Measurements from ENCODE around the gene PDE4D.

PDE4D gene

DNA sequence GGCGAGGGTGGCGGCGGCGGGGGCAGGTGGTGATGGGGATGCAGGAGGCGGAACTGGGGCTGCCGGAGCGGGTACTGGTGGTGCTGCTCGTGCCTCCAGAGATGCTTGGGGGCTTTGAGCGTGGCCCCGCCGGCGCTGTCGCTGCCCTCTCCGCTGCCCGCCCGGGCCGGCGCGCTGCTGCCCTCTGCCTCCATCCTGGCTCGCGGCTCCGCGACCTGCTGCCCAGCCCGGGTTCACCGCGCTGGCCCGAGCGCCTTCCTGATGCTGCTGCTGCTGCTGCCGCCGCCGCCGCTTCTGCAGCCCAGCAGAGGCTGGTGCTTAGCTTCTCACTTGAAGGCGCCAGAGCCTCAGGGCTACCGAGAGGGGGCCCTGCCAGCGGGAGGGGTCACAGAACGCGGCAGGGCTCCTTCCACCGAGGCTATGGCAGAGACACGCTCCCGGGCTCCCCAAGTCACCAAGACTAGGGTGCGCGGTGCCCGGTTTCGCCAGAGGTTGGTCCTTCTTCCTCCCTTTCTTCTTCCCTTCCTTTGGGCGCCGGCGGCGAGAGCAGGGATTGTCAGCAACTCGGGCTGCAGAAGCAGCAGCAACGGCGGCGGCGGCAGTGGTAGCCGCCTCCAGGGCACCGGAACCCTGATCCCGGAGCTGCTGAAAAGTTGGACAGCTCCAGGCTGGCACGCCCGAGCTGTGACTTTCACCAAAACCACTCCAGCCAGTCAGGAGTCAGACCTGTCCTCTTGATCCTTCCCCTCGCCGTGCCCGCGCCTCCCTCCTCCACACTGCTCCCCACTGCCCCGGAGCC lies at the start of gene PDE4D:
Gene PDE4D (minus strand): TSS at position 298 of the 799 bp plus-strand sequence.
- FAIRE-seq: no peak

DNA sequence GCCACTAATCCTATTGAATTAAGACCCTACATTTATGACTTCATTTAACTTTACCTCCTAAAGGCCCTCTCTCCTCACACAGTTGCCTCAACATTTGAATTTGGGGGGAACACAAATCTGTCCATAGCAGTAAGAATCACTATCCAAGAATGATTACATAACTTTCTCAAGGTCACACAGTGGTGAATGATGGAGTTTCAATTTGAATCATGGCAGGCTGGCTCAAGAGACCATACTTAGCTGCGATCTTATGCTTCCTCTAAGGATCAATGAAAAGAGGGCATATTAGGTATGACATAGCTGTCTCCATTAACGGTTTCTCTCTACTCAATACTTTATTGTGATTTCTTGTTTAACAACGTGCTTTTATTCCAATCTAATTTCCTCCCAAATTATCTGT lies 44.1 kb upstream of the PDE4D start:
- no peak for FAIRE-seq

DNA sequence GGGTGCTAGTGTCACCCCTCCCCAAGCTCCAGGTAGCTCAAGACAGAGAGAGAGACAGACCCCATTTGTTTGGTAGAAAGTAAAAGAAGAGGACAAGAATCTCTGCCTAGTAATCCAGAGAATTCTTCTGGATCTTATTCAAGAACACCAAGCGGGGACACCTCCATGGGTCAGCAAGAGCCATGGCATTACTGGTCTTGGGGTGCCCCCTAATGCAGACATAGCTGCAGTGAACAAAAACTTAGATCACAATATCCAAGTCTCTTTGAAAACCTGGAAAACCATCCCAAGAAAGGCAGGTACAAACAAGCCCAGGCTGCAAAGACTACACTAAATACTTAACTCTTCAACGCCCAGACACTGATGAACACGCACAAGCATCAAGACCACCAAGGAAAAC lies 29.9 kb upstream of the PDE4D start:
- FAIRE-seq: no peak

DNA sequence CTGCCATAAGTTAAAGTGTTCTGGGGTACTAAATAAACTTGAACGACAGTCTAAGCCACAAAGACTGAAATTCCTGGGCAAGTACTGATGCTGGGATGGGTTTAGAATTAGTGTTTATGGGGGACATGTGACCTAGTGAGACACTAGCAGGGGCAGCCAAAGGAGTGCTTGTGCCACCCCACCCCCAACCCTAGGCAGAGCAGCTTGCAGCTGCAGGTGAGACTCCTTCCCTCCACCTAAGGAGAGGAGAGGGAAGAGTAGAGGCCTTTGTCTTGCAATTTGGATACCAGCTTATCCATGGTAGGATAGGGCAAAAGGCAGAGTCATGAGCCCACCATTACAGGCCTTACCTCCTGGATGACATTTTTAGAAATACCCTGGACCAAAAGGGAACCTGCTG lies 28.7 kb upstream of the PDE4D start:
- no peak for FAIRE-seq

DNA sequence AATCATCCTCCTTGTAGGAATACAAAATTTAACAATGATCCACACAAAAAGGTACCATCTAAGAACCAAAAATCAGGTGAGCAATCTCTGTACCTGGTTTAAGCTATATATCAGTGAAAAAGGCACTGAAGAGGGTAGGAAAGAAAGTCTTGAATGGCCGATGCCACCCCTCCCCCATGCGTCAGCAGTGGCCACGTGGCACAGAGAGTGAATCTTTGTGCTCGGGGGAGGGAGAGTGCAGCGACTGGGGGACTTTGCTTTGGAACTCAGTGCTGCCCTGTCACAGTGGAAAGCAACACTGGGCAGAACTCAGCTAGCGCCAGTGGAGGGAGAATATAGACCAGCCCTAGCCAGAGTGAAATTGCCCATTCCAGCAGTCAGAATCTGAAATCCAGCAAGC lies 28.3 kb upstream of the PDE4D start:
- no peak for FAIRE-seq

DNA sequence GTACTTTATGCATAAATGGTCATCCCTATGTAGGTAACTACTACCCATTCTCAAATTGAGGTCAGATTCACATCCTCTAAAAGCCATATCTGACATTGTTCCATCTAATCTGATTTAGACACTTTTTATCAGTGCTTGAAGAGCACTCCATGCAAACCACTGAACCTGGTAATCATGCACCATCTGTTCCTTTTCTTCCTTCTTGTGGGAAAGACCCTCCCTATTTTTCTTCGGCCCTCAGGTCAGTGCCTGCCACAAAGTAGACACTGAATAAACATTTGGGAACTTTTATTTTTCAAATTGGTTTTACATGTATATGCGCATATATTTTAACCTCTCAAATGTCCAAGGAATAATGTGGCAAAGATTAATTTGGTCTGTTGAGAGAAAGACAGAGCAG lies 26.0 kb upstream of the PDE4D start:
- FAIRE-seq: no peak

DNA sequence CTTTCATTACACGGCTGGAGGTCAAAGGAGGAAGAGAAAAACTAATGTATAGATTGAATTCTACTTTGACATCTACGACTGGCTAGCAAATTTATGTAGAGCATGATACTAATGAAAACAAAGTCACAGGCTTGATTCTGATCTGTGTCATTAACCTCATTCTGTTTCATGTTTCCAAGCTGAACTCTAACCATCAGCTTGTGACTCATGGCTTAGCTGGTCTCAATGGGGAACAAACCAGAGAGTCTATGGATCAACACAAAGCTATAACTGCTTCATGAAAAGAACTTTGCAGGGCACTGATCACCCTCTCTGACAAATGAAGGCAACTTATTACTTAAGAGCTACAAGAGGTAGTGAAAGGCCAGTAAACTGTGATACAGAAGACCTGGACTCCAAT lies 23.6 kb upstream of the PDE4D start:
- FAIRE-seq: no peak

DNA sequence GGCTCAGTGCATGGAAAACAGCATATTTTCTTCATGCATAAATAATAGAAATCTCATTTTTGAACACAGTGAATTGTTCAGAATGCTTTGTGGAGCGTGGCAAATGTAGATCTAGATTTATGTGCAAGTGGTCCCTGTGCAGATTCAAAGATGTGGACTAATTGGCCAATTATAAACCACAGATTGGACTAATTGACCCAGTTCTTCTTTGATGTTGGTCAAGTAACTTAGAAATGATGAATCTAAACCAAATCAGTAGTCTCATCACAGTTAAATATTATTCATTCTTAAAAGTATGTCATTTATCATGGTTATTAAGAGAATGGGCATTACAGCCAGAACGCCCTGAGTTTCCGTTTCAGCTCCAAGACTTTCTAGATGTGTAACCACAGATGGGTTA lies 11.7 kb upstream of the PDE4D start:
- FAIRE-seq: no peak

DNA sequence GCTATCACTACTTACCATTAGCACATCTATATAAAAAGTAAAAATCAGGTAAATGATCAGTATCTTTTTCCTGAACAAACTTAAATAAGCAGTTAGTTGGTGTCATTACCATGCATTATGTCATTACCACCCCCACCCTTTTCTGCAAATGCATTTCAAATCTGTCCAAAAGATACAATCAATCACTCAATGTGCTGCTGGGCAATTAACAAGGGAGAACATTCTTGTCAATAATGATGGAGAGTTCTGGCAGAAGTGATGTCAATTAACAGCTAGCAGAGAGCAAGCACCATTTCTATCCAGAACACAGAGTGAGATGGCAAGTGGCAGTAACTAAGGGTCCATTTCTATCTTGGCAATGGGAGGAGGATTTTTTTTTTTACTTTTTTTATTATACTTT lies 3.5 kb upstream of the PDE4D start:
- FAIRE-seq: no peak

DNA sequence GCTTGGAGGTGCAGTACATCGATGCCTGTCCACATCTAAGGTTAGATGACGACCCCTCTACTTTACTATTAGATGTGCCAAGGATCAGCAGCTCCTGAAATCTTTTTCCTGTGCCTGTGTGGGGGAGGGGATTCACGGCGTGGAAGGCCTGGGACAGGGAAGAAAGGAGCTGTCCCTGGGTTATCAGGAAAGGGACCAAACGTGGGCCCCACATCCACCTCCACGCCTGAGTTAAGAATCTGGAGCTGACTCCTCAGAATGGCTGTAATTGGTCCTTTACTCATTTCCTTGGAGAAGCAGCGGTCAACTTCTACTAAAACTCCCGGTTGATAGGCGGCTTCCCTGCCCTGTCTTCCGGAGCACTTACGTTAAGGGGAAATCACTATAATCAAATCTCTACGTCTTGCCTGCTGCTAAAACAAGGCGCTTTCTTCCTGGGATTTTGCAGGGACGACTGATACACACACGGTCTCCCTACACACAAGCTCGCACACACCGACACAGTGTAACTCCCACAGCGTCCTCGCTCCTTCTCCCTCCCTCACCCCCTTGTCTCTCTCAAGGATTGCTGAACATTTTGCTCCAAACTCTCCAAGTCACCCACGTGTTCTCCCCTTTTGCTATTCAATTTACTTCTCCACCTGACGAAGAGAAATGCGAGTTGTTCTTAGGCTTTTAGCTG lies 1.4 kb downstream of the PDE4D start:
- no peak for FAIRE-seq

DNA sequence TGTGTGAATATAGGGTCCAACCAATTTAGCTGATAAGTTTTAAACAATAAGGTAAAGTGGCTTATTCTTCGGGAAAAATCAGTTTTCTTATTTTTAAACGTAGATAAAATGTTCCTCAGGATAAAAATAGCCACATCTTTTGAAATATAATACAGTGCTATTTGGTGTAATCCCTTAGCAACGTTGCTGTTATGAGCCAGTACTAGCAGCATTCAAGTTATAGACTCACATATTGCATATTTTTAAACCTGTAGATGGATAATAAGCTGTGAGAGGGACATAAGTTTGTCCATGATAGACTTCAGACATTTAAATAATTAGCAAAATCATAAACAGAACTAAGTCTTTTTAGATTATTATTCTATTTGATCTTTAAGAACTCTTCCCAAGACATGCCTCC lies 6.3 kb downstream of the PDE4D start:
- no peak for FAIRE-seq

DNA sequence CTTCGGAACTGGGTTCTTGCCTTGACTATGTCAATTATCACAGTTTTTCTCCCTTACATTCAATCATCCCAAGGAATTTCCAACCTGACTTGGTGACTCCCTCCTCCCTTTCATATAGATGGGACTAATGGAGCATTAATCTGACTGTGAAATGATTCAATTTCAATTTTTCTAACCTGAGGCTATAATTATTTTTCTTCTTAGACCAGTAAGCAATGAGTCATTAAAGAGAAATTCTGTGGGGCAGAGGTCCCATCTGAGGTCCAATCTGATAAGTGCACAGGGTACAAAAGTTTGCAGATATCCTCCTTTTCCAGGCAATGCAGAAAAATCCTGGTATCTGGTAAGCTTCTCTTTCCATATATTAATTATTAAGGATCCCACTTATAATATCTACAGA lies 18.9 kb downstream of the PDE4D start:
- no peak for FAIRE-seq

DNA sequence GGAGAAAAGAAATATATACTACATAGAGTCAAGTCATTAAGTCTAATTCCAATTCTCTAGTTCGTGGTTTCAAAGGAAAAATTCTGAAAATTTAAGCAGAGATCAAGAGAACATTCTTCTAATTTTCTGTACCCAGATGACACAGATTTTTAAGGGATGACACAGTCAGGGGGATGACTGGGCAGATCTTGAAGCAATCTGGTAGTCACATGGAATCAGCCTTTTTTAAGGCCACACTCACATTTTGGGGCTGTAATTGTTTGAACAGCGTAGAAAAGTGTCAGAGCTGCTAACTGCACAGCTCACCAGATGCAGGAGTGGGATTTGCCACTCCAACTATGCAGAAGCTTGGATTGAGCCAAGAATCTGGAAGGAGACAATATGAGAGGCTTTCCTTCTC lies 20.4 kb downstream of the PDE4D start:
- no peak for FAIRE-seq

DNA sequence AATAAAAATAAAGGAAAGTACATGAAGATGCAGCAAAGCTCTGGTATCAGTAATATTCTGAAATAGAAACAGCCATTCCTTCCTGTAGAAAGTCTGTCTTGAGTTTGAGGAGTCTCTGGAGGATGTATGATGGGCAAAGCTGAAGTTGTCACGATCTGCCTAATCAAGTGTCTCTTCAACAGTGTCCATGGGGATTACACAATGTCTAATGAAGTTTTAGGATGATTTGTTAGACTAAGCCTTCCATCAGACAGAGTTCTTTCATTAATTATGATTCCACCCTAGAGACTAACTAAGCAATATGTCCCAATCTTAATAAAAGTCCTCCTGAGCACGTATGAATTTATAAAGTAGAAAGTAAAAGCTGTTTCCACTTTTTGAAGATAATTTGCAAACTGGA lies 26.9 kb downstream of the PDE4D start:
- FAIRE-seq: no peak

DNA sequence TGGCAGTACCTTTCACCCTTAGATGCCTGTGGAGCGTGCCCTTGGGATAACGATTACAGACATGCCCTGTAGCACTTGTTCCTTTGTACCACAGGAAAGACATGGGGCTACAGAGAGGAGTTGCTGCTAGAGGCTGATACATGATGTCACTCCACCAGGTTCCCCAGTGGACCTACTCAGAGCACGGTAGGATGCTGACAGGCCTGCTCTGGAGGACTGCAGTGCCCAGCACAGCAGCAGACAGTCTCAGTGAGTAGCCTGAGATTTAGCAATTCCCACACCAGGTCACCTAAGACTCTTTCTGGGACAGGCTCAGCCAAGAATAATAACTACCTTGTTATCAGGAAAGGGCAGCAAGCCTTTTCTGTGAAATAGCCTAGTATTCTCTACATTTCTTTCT lies 28.8 kb downstream of the PDE4D start:
- FAIRE-seq: no peak

DNA sequence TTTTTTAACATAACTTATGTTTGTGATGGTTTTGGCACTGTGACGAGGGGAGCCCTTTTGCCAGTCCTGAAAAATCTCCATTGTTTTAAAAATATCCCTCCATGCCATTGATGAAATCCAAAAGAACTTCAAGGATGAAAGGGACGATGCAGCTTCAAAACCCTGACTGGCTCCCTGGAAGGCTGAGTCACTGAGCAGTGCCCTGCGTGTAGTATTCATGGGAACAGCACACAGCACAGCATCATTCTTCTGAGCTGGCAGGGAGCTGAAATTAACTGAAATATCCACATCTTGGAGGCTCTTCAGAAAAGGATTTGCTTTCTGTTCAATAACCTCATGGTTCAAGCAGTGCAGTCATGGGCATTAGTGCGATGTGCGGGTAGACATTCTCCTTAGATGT lies 29.7 kb downstream of the PDE4D start:
- FAIRE-seq: no peak

DNA sequence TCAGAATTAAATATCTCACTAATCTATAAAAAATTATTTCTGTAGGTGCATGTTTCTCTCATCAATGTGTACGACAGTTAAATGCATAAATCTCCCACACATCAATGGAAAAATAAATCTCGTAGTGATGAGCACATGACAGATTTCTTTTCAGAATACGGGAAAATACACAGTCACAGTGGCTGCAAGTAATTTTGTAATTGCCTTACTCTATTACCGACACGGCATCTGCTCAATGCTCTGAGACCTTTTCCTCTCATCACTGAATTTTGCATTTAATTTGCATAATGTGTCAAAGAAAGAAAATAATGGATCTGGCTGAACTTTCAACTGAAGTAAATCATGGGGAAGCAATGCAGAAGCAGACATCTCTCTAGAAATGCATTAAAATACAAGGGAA lies 37.2 kb downstream of the PDE4D start:
- no peak for FAIRE-seq

DNA sequence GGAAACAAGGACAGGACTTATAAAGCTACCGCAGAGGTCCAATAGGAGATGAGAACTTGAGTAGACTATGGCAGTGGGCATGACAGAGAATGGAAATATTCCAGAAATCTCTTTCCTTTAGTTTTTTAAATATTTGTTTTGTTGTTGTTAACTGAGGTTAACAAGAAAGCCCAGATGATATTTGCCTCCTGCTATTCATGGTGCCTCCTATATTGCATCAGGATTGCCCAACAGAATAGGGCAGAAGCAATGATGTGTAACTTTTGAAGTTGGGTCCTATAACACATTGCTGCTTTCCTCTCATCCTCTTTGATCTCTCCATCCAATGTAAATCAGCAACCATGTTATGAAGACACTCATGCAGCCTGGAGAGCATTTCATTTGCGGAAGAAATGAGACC lies 42.8 kb downstream of the PDE4D start:
- FAIRE-seq: no peak

DNA sequence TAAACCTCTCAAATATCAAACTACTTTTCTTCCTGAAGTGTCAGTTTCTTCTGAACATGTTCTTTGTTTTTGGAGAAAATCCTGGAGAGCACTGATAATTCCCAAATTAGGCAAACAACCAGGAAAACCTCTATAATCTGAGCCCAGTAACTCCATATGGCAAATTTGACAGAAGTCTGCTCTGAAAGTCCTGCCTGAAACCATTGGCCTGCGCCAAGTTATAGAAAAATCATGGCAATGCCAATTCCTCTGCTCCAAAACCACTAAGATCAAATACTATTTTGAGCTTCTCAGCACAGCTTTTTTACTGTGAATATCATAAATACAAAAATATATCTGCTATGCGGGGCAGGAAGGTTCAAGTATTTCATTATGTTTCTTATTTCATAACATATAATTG lies 45.9 kb downstream of the PDE4D start:
- FAIRE-seq: no peak

DNA sequence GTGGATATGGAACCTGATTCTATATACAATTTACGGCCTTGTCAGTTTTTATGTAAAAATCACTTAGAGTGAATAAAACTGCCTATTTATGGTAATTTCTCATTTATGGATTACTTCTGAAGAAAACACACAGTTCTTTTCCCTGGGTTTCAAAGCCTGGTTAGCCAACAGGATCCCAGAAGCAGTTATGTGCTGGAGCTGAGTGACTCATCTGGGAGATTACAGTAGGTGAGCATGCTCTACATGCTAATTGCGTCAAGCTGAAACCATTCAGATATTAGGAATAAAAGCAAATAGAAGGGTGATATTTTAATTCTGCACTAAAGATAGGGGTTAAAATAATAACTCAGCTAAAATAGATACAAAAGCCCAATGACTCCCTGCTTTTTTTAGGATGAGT lies 47.8 kb downstream of the PDE4D start:
- FAIRE-seq: no peak

DNA sequence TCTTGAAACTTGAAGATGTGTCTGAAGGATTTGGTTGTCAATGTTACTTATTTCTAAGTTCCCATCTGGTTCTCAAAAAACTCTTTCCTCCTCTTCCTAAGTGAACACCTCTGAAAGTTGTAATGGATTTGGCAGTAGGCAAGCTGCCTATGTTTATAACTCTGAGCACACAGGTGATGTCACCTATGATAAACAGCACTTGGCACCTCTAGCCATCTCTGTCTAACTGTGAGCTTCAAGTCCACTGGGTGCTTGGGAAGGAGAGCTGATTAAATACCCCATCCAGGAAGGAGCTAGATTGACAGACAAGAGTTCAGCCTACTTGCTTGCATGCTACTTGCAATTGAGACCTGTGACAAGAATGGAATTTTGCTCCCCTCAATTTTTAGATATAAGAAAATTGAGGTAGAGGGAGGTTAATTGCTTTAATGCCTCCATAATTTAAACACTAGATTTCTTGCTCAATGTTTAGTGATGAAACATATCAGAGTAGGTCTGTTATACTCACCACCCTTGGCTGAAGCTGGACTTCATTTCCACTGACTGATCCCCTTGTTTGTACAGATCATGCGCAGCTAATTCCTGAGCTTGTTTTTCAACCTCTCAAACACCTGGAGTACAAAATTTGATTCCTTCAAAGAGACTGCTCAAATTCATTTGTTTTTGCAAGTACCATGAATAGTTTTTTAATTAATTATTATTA lies 49.9 kb downstream of the PDE4D start:
- no peak for FAIRE-seq

DNA sequence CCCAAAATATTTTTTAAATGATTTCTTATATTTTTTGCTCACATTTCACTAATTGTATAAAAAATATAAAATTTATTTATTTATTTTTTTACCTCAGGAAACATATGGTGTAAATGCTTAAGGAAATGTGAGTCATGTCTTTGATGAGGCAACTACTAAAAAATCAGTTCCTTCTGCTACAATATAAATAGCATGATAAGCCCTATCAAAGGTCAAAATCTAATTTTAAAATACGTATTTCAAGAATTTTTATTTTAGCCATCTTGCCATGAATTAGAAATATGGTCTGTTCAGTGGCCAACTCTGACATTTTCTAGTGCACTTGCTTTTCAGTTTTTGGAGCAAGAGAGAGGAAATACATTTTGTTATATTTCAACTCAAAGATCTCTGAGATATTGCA lies 50.5 kb downstream of the PDE4D start:
- FAIRE-seq: no peak

DNA sequence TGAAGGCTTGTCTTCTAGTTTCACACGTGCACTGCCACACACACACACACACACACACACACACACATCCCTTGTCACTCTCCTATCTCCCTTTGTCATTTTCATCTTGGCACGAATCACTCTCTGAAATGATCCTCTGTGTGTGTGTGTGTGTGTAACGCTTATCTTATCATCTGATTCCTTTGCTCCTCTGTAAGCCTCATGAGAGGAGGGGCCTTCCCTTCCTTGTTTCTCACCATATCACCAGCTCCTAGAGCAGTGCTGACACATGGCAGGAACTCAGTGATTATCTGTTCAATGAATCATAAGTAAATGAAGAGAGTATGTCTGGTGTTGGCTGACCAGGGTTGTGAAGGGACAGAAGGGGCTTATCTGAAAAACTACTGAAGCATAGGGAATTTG lies 53.3 kb downstream of the PDE4D start:
- FAIRE-seq: no peak

DNA sequence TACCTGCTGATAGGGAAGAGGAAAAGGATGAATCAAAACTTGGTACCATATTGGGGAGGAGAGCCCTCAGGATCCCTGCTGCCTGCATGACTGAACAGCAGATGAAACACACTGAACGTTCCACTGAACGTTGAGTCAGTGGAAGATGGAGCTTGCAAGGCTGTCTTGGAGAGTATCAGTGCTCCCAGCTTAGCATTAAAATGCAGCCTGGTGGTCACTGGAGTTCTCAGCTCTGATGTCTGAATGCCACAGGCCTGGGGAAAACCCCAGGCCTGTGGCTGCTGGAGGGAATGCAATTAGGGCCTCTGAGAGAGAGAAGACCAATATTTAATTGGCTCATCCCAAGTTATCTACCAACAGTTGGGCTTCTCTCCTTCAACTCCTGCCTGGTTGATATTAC lies 54.5 kb downstream of the PDE4D start:
- FAIRE-seq: no peak
